Smooth muscle cell (in vitro differentiated cells): ENCODE measurements around the gene PLCB3. TPM values are rescaled to one million over a fixed set of nuclear protein-coding genes. Genes with fewer than 3 reads are reported as not detected.

Source experiments
- DNase-seq: peaks from one replicate; lab custom pipeline; 2025; ENCODE audit not compliant: unreplicated experiment; lab: John Stamatoyannopoulos, UW
- H2AFZ ChIP-seq: fragments of 200-600 bp; sonication (generic); 2 replicates; pipeline ENCODE4 v1.6.0; 2016; ENCODE audit warnings: antibody characterized with exemption, low read depth, mild to moderate bottlenecking
- H3F3A ChIP-seq: fragments of 200-600 bp; sonication (generic); 2 replicates; pipeline ENCODE4 v1.6.0; 2017; ENCODE audit warnings: antibody characterized with exemption, low read depth
- H3K27ac ChIP-seq: fragments of 200-600 bp; sonication (generic); 2 replicates; pipeline ENCODE4 v1.5.1; 2016; ENCODE audit warnings: low read depth, mild to moderate bottlenecking
- H3K27me3 ChIP-seq: fragments of 200-600 bp; sonication (generic); 2 replicates; pipeline ENCODE4 v1.6.1; 2016; ENCODE audit warnings: low read depth, mild to moderate bottlenecking
- H3K36me3 ChIP-seq: fragments of 200-600 bp; sonication (generic); 2 replicates; pipeline ENCODE4 v1.5.1; 2016; ENCODE audit warnings: low read depth
- H3K4me1 ChIP-seq: fragments of 200-600 bp; sonication (generic); 2 replicates; pipeline ENCODE4 v1.5.1; 2016; ENCODE audit warnings: low read depth
- H3K4me2 ChIP-seq: fragments of 200-600 bp; sonication (generic); 2 replicates; pipeline ENCODE4 v1.6.0; 2016; ENCODE audit warnings: mild to moderate bottlenecking
- H3K4me3 ChIP-seq: fragments of 200-600 bp; sonication (generic); 2 replicates; pipeline ENCODE4 v1.5.1; 2016; ENCODE audit warnings: mild to moderate bottlenecking
- H3K79me2 ChIP-seq: fragments of 200-600 bp; sonication (generic); 2 replicates; pipeline ENCODE4 v1.6.0; 2016; ENCODE audit warnings: low read depth, mild to moderate bottlenecking
- H3K9ac ChIP-seq: fragments of 200-600 bp; sonication (generic); 2 replicates; pipeline ENCODE4 v1.6.0; 2016; ENCODE audit warnings: low read depth
- H3K9me3 ChIP-seq: fragments of 200-600 bp; sonication (generic); replicated peaks from 2 replicates; pipeline ENCODE4 v1.5.1; 2016; ENCODE audit warnings: low read depth
- H4K20me1 ChIP-seq: fragments of 200-600 bp; sonication (generic); 2 replicates; pipeline ENCODE4 v1.6.0; 2016; ENCODE audit warnings: low read depth
- CTCF ChIP-seq: fragments of 200-600 bp; sonication (generic); IDR thresholded peaks from 2 replicates; pipeline ENCODE4 v1.5.1; 2017; ENCODE audit warnings: borderline replicate concordance, mild to moderate bottlenecking, antibody characterized with exemption; ENCODE audit not compliant: insufficient read depth, poor library complexity, severe bottlenecking
- WGBS: methylation state at CpG from one replicate; pipeline ENCODE4 v1.1.7; 2016; ENCODE audit warnings: low lambda C conversion rate; 5-methylcytosine and 5-hydroxymethylcytosine counted together
- polyA plus RNA-seq: library from polyadenylated mRNA; unstranded; fragments of >200 nt; fragmentation: Nextera tagmentation; extraction: Ambion mirVana; gene quantifications from 2 replicates; pipeline ENCODE4 v1.2.1, GENCODE V29; 2016
- total RNA-seq: library from RNA; depleted of rRNA; stranded (reverse); fragments of >200 nt; gene quantifications from 2 replicates; pipeline ENCODE4 v1.2.3, GENCODE V29; 2014

Gene PLCB3
- total and polyA plus RNA-seq, 2 experiments from 2014 or later = 15.0 to 15.6 TPM

DNA sequence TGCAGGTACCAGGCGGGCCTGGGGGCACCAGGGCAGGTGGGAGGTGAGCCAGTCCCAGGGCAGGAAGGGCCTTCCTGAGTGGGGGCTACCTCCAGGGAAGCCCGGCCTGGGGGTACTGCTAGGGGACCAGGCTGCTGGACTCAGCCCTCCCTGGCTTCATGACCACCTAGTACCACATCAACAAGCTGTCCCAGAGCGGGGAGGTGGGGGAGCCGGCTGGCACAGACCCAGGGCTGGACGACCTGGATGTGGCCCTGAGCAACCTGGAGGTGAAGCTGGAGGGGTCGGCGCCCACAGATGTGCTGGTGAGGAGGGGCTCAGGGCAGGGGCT lies 32.0 kb upstream of the PLCB3 start:
- Histone ChIP-seq H3K79me2 (no peaks in the 10 kb centered on the region), H2AFZ (no peak overlapping the region), H3K27me3 (no peaks in the 10 kb centered on the region), H3K4me2 (no peak overlapping the region), H3K36me3 (no peaks in the 10 kb centered on the region), H3K4me1 (no peaks in the 10 kb centered on the region), H3K9ac (no peak overlapping the region), H3K9me3 (no peaks in the 10 kb centered on the region), H3F3A (no peaks in the 10 kb centered on the region), H4K20me1 (no peaks in the 10 kb centered on the region), H3K4me3 (no peak overlapping the region), H3K27ac (no peak overlapping the region)
- no peak for TF ChIP-seq CTCF
- 97% methylated on average over 6 of the region's 7 CpGs for WGBS
- no peak for DNase-seq

DNA sequence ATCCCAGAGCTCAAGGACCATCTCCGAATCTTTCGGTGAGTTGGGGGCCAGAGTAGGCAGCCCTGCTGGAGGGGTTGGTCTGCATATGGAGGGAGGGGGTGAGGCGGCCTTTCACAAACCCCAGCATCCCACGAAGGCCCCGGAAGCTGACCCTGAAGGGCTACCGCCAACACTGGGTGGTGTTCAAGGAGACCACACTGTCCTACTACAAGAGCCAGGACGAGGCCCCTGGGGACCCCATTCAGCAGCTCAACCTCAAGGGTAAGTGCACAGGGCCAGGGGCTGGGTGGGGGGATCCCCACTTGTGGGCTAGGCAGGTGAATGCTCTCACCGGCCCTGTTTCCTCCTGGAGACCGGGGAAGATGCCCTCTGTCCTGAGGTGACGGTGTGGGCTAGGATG lies 31.6 kb upstream of the PLCB3 start:
- no peak overlapping the region for H3K9ac ChIP-seq
- 98% methylated on average over 7 of the region's 10 CpGs for WGBS

GRCh38 chr11:64220271-64220670 lies 31.1 kb upstream of the PLCB3 start:
- no peak for DNase-seq
- Histone ChIP-seq H3K9ac (no peak overlapping the region), H3K36me3 (no peaks in the 10 kb centered on the region), H3K27ac (no peak overlapping the region), H3K27me3 (no peaks in the 10 kb centered on the region), H3F3A (no peaks in the 10 kb centered on the region), H3K79me2 (no peaks in the 10 kb centered on the region), H3K9me3 (no peaks in the 10 kb centered on the region), H3K4me1 (no peaks in the 10 kb centered on the region), H2AFZ (no peak overlapping the region), H3K4me2 (no peak overlapping the region), H3K4me3 (no peak overlapping the region), H4K20me1 (no peaks in the 10 kb centered on the region)
- 98% methylated on average over 15 of the region's 17 CpGs for WGBS
- no peak for TF ChIP-seq CTCF

More for the DNA sequence above, 31.6 kb upstream of the PLCB3 start:
- Histone ChIP-seq H3K79me2 (no peaks in the 10 kb centered on the region), H3F3A (no peaks in the 10 kb centered on the region), H3K9me3 (no peaks in the 10 kb centered on the region), H3K4me1 (no peaks in the 10 kb centered on the region), H3K27me3 (no peaks in the 10 kb centered on the region), H2AFZ (no peak overlapping the region), H3K36me3 (no peaks in the 10 kb centered on the region), H3K4me2 (no peak overlapping the region), H3K4me3 (no peak overlapping the region), H4K20me1 (no peaks in the 10 kb centered on the region), H3K27ac (no peak overlapping the region)
- no peak for DNase-seq
- TF ChIP-seq CTCF = no peak

DNA sequence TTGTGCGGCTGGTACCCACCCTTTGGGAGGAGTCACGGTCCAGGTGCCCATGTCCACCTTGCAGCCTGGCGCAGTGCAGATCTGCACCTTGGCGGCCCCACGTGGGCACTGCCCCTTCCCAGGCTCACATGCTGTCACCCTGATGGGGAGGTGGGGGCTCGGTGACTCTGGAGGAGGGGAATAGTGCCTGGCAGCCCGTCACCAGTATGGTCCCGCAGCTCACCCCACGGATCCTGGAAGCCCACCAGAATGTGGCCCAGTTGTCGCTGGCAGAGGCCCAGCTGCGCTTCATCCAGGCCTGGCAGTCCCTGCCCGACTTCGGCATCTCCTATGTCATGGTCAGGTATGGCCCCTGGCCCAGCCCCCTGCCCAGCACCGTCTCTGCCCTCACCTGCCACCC lies 30.5 kb upstream of the PLCB3 start:
- Histone ChIP-seq H3K9ac (no peak overlapping the region), H3K9me3 (no peaks in the 10 kb centered on the region), H3K4me3 (no peak overlapping the region), H2AFZ (no peak overlapping the region), H3K27ac (no peak overlapping the region), H3K36me3 (no peaks in the 10 kb centered on the region), H3K4me2 (no peak overlapping the region), H3K4me1 (no peaks in the 10 kb centered on the region), H4K20me1 (no peaks in the 10 kb centered on the region), H3K27me3 (no peaks in the 10 kb centered on the region), H3F3A (no peaks in the 10 kb centered on the region), H3K79me2 (no peaks in the 10 kb centered on the region)
- WGBS = 97% methylated on average over 13 of the region's 14 CpGs
- DNase-seq = no peak
- TF ChIP-seq CTCF = no peak
